GM23338 (cell line): ENCODE results near the gene DDA1. TPM values are rescaled to one million over a fixed set of nuclear protein-coding genes. Genes with fewer than 3 reads are reported as not detected.

Experiments used
- ATAC-seq: fragments of 200-7000 bp; cut with Tn5 transposase; 3 replicates; pipeline ENCODE4 v1.9.1; 2020
- DNase-seq: peaks from one replicate; pipeline ENCODE4 v3.0.0-alpha.2; 2015; ENCODE audit warnings: low spot score
- H2AFZ ChIP-seq: fragments of 200-600 bp; sonication (generic); 2 replicates; pipeline ENCODE4 v1.8.0; 2016; ENCODE audit warnings: antibody characterized with exemption, mild to moderate bottlenecking, moderate library complexity
- H3F3A ChIP-seq: fragments of 200-600 bp; sonication (generic); replicated peaks from 2 replicates; pipeline ENCODE4 v1.8.0; 2017; ENCODE audit warnings: antibody characterized with exemption, mixed run types, low read depth
- H3K27ac ChIP-seq: fragments of 200-600 bp; sonication (generic); 2 replicates; pipeline ENCODE4 v1.6.1; 2016; ENCODE audit warnings: low read depth
- H3K27me3 ChIP-seq: fragments of 200-600 bp; sonication (generic); 2 replicates; pipeline ENCODE4 v1.8.0; 2016; ENCODE audit warnings: mild to moderate bottlenecking, mixed run types, moderate library complexity; ENCODE audit not compliant: insufficient read depth
- H3K36me3 ChIP-seq: fragments of 200-600 bp; sonication (generic); 2 replicates; pipeline ENCODE4 v1.8.0; 2016; ENCODE audit warnings: mild to moderate bottlenecking; ENCODE audit not compliant: insufficient read depth
- H3K4me1 ChIP-seq: fragments of 200-600 bp; sonication (generic); 2 replicates; pipeline ENCODE4 v1.8.0; 2016; ENCODE audit warnings: mild to moderate bottlenecking, moderate library complexity; ENCODE audit not compliant: insufficient read depth
- H3K4me2 ChIP-seq: fragments of 200-600 bp; sonication (generic); 2 replicates; pipeline ENCODE4 v1.7.1; 2017; ENCODE audit warnings: mixed run types
- H3K4me3 ChIP-seq: fragments of 200-600 bp; sonication (generic); 2 replicates; pipeline ENCODE4 v1.6.1; 2016; ENCODE audit warnings: mixed run types
- H3K79me2 ChIP-seq: fragments of 200-600 bp; sonication (generic); replicated peaks from 2 replicates; pipeline ENCODE4 v1.8.0; 2017; ENCODE audit warnings: mild to moderate bottlenecking; ENCODE audit not compliant: insufficient read depth
- H3K9me2 ChIP-seq: fragments of 200-600 bp; sonication (generic); 2 replicates; pipeline ENCODE4 v1.8.0; 2017; ENCODE audit not compliant: insufficient read depth
- H4K20me1 ChIP-seq: fragments of 200-600 bp; sonication (generic); replicated peaks from 2 replicates; pipeline ENCODE4 v1.8.0; 2017; ENCODE audit warnings: mild to moderate bottlenecking; ENCODE audit not compliant: insufficient read depth
- H3K27ac Mint-ChIP-seq: 2 replicates; pipeline ENCODE4 v1.8.0; 2020; ENCODE audit warnings: inconsistent platforms, mild to moderate bottlenecking, moderate library complexity, mixed read lengths
- H3K27me3 Mint-ChIP-seq: 3 replicates; pipeline ENCODE4 v1.8.0; 2022; ENCODE audit warnings: low read depth, mild to moderate bottlenecking, moderate library complexity, mixed read lengths, inconsistent platforms; ENCODE audit not compliant: insufficient read depth, poor library complexity
- H3K36me3 Mint-ChIP-seq: 3 replicates; pipeline ENCODE4 v1.8.0; 2021; ENCODE audit warnings: low read depth, mild to moderate bottlenecking, inconsistent platforms, moderate library complexity, mixed read lengths
- H3K4me1 Mint-ChIP-seq: 3 replicates; pipeline ENCODE4 v1.8.0; 2020; ENCODE audit warnings: mild to moderate bottlenecking, inconsistent platforms, mixed read lengths
- H3K4me3 Mint-ChIP-seq: 3 replicates; pipeline ENCODE4 v1.8.0; 2021; ENCODE audit warnings: moderate library complexity, mild to moderate bottlenecking, inconsistent platforms, mixed read lengths
- H3K9me3 Mint-ChIP-seq: 3 replicates; pipeline ENCODE4 v1.8.0; 2020; ENCODE audit warnings: moderate library complexity, mild to moderate bottlenecking, inconsistent platforms, mixed read lengths
- JUNB ChIP-seq: IDR thresholded peaks from one replicate; pipeline ENCODE4 v1.6.1; 2016; ENCODE audit warnings: antibody characterized with exemption; ENCODE audit not compliant: unreplicated experiment
- POLR2AphosphoS5 ChIP-seq: IDR thresholded peaks from 2 replicates; pipeline ENCODE4 v1.6.1; 2016; ENCODE audit warnings: antibody characterized with exemption, low read depth
- ZNF114 ChIP-seq: fragments of 250-450 bp; sonication (Bioruptor Pico); IDR thresholded peaks from 2 replicates; pipeline ENCODE4 v1.5.0; 2020; ENCODE audit warnings: mild to moderate bottlenecking, moderate library complexity
- ZNF331 ChIP-seq: fragments of 250-450 bp; sonication (Bioruptor Pico); IDR thresholded peaks from 2 replicates; pipeline ENCODE4 v1.5.0; 2020; ENCODE audit warnings: low read depth, mild to moderate bottlenecking, moderate library complexity
- polyA plus RNA-seq: library from polyadenylated mRNA; unstranded; fragments of >200 nt; fragmentation: Nextera tagmentation; extraction: Ambion mirVana; gene quantifications from 2 replicates; pipeline ENCODE4 v1.2.1, GENCODE V29; 2016
- total RNA-seq: library from RNA; depleted of rRNA; stranded (reverse); fragments of >200 nt; shearing (Covaris generic); gene quantifications from 2 replicates; pipeline ENCODE4 v1.2.3, GENCODE V29; 2014
- TF ChIP-seq, protein P1 (sequence below), 2 experiments: fragments of 200-600 bp in 1 of 2; sonication (generic) in 1 of 2; conservative IDR thresholded peaks; 2 replicates each; pipeline versions ENCODE4 v1.5.1 to v1.6.1; 2016 to 2017; ENCODE audit warnings: antibody characterized with exemption in 2 of 2, low read depth in 2 of 2, mild to moderate bottlenecking in 2 of 2, moderate library complexity in 1 of 2
- TF ChIP-seq, protein P2 (sequence below): IDR thresholded peaks from one replicate; pipeline ENCODE4 v1.6.1; 2018; ENCODE audit warnings: antibody characterized with exemption; ENCODE audit not compliant: unreplicated experiment
- TF ChIP-seq, protein P3 (sequence below): IDR thresholded peaks from 2 replicates; pipeline ENCODE4 v1.6.1; 2016; ENCODE audit warnings: antibody characterized with exemption

The DDA1 gene
- total and polyA plus RNA-seq, 2 experiments from 2014 or later, result 34.6 to 107 TPM

- TF ChIP-seq ZNF114 (CRISPR knock-in tag) (no peak), ZNF331 (CRISPR knock-in tag) (no peak), POLR2AphosphoS5 (0 out of 2 replicates have a peak, but pooled peaks have one; percentile 35)
- TF ChIP-seq, protein P1, sequence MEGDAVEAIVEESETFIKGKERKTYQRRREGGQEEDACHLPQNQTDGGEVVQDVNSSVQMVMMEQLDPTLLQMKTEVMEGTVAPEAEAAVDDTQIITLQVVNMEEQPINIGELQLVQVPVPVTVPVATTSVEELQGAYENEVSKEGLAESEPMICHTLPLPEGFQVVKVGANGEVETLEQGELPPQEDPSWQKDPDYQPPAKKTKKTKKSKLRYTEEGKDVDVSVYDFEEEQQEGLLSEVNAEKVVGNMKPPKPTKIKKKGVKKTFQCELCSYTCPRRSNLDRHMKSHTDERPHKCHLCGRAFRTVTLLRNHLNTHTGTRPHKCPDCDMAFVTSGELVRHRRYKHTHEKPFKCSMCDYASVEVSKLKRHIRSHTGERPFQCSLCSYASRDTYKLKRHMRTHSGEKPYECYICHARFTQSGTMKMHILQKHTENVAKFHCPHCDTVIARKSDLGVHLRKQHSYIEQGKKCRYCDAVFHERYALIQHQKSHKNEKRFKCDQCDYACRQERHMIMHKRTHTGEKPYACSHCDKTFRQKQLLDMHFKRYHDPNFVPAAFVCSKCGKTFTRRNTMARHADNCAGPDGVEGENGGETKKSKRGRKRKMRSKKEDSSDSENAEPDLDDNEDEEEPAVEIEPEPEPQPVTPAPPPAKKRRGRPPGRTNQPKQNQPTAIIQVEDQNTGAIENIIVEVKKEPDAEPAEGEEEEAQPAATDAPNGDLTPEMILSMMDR (conservative IDR thresholded peaks at IDR 0.05; ENCODE audit: low read depth in 2 of 2), result peak in 1 of 2 experiments; percentile 46; a peak in 2 of 4 replicates
- TF ChIP-seq, protein P2, sequence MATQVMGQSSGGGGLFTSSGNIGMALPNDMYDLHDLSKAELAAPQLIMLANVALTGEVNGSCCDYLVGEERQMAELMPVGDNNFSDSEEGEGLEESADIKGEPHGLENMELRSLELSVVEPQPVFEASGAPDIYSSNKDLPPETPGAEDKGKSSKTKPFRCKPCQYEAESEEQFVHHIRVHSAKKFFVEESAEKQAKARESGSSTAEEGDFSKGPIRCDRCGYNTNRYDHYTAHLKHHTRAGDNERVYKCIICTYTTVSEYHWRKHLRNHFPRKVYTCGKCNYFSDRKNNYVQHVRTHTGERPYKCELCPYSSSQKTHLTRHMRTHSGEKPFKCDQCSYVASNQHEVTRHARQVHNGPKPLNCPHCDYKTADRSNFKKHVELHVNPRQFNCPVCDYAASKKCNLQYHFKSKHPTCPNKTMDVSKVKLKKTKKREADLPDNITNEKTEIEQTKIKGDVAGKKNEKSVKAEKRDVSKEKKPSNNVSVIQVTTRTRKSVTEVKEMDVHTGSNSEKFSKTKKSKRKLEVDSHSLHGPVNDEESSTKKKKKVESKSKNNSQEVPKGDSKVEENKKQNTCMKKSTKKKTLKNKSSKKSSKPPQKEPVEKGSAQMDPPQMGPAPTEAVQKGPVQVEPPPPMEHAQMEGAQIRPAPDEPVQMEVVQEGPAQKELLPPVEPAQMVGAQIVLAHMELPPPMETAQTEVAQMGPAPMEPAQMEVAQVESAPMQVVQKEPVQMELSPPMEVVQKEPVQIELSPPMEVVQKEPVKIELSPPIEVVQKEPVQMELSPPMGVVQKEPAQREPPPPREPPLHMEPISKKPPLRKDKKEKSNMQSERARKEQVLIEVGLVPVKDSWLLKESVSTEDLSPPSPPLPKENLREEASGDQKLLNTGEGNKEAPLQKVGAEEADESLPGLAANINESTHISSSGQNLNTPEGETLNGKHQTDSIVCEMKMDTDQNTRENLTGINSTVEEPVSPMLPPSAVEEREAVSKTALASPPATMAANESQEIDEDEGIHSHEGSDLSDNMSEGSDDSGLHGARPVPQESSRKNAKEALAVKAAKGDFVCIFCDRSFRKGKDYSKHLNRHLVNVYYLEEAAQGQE, result no peak
- Histone ChIP-seq H3K4me2 (peak overlapping the region; percentile 93), H3K27me3 (peaks cover 9% of the 10 kb centered on the region; the same call in 1 of the 2 replicates), H3K9me2 (no peaks in the 10 kb centered on the region), H4K20me1 (no peaks in the 10 kb centered on the region), H3F3A (peaks cover 26% of the 10 kb centered on the region), H3K79me2 (no peaks in the 10 kb centered on the region), H2AFZ (no peak overlapping the region; the same call in 1 of the 2 replicates), H3K27ac (peak overlapping the region; percentile 89), H3K4me3 (peak overlapping the region; percentile 90), H3K4me1 (peaks cover 16% of the 10 kb centered on the region), H3K36me3 (no peaks in the 10 kb centered on the region)
- Mint-ChIP-seq H3K9me3 (peaks cover 2% of the 10 kb centered on the region; the same call in 1 of the 3 replicates), H3K36me3 (peaks cover 24% of the 10 kb centered on the region), H3K27ac (no peak overlapping the region), H3K27me3 (peaks cover 16% of the 10 kb centered on the region), H3K4me1 (peaks cover 21% of the 10 kb centered on the region), H3K4me3 (peak overlapping the region; percentile 90; the same call in 2 of the 3 replicates)
- DNase-seq (peak; percentile 68), ATAC-seq (peak; percentile 10)
Observed at GRCh38 chr19:17328517-17329365, 19.4 kb downstream of the DDA1 start.

- peaks cover 9% of the 10 kb centered on the region; the same call in 1 of the 2 replicates for H3K27me3 ChIP-seq
- H3K36me3 Mint-ChIP-seq, result peaks cover 24% of the 10 kb centered on the region
- peaks cover 2% of the 10 kb centered on the region; the same call in 2 of the 3 replicates for H3K9me3 Mint-ChIP-seq
- no peak overlapping the region for H3K27ac ChIP-seq
- no peaks in the 10 kb centered on the region for H3K36me3 ChIP-seq
- peak overlapping the region; percentile 60 for H3K4me3 Mint-ChIP-seq
- H4K20me1 ChIP-seq, result no peaks in the 10 kb centered on the region
- peaks cover 16% of the 10 kb centered on the region for H3K4me1 ChIP-seq
- ATAC-seq (no peak), DNase-seq (no peak)
- H3K9me2 ChIP-seq, result no peaks in the 10 kb centered on the region
- H3K79me2 ChIP-seq, result no peaks in the 10 kb centered on the region
- peak overlapping the region; percentile 90 for H3K4me3 ChIP-seq
- peaks cover 16% of the 10 kb centered on the region for H3K27me3 Mint-ChIP-seq
- H3K27ac Mint-ChIP-seq, result no peak overlapping the region
- peaks cover 24% of the 10 kb centered on the region for H3K4me1 Mint-ChIP-seq
- peak overlapping the region; percentile 93 for H3K4me2 ChIP-seq
- peaks cover 29% of the 10 kb centered on the region for H3F3A ChIP-seq
- no peak overlapping the region for H2AFZ ChIP-seq
- TF ChIP-seq POLR2AphosphoS5 (no peak), JUNB (no peak)
- TF ChIP-seq, protein P2, result no peak
- TF ChIP-seq, protein P1 (conservative IDR thresholded peaks at IDR 0.05; ENCODE audit: low read depth in 2 of 2), result no peak
- TF ChIP-seq, protein P3, sequence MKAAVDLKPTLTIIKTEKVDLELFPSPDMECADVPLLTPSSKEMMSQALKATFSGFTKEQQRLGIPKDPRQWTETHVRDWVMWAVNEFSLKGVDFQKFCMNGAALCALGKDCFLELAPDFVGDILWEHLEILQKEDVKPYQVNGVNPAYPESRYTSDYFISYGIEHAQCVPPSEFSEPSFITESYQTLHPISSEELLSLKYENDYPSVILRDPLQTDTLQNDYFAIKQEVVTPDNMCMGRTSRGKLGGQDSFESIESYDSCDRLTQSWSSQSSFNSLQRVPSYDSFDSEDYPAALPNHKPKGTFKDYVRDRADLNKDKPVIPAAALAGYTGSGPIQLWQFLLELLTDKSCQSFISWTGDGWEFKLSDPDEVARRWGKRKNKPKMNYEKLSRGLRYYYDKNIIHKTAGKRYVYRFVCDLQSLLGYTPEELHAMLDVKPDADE, result no peak
Observed at GRCh38 chr19:17329366-17330261, 20.3 kb downstream of the DDA1 start.
